Trophoblast cell (in vitro differentiated cells and primary cell): ENCODE results near the gene MIEN1.
A peak's percentile ranks its signal among the peaks of the same experiment; 100 is the strongest.

ENCODE experiments used
- DNase-seq, 2 donors: peaks; one replicate each; pipeline ENCODE4 v3.0.0-alpha.2; 2016
- H2AFZ ChIP-seq: 2 replicates; pipeline ENCODE4 v1.6.1; 2013; ENCODE audit warnings: low read length, moderate library complexity, mild to moderate bottlenecking; ENCODE audit not compliant: insufficient read depth, poor library complexity
- H2AK5ac ChIP-seq: 2 replicates; pipeline ENCODE4 v1.6.1; 2013; ENCODE audit warnings: mild to moderate bottlenecking, low read length
- H2BK120ac ChIP-seq: 2 replicates; pipeline ENCODE4 v1.6.1; 2013; ENCODE audit warnings: low read length, mild to moderate bottlenecking, moderate library complexity; ENCODE audit not compliant: insufficient read depth, poor library complexity
- H2BK12ac ChIP-seq: 2 replicates; pipeline ENCODE4 v1.6.1; 2013; ENCODE audit warnings: mild to moderate bottlenecking, low read length, moderate library complexity
- H2BK5ac ChIP-seq: 2 replicates; pipeline ENCODE4 v1.6.1; 2013; ENCODE audit warnings: low read length, low read depth, moderate library complexity, mild to moderate bottlenecking; ENCODE audit not compliant: poor library complexity
- H3K14ac ChIP-seq: 2 replicates; pipeline ENCODE4 v1.6.1; 2013; ENCODE audit warnings: mild to moderate bottlenecking, low read length
- H3K18ac ChIP-seq: 2 replicates; pipeline ENCODE4 v1.6.1; 2013; ENCODE audit warnings: mild to moderate bottlenecking, low read length
- H3K23ac ChIP-seq: 2 replicates; pipeline ENCODE4 v1.6.1; 2013; ENCODE audit warnings: low read length
- H3K27ac ChIP-seq: 2 replicates; pipeline ENCODE4 v1.5.1; 2013; ENCODE audit warnings: low read depth, mild to moderate bottlenecking, inconsistent platforms, low read length, moderate library complexity
- H3K27me3 ChIP-seq: 2 replicates; pipeline ENCODE4 v1.6.1; 2013; ENCODE audit warnings: inconsistent platforms, mild to moderate bottlenecking, low read length, moderate library complexity; ENCODE audit not compliant: insufficient read depth
- H3K36me3 ChIP-seq, 2 experiments: 1 replicate in 1 of 2; 2 replicates in 1 of 2; pipeline ENCODE4 v1.6.1; 2013; ENCODE audit warnings: low read length in 2 of 2, mild to moderate bottlenecking in 2 of 2, moderate library complexity in 1 of 2; ENCODE audit not compliant: insufficient read depth in 2 of 2, control insufficient read depth in 1 of 2
- H3K4ac ChIP-seq: 2 replicates; pipeline ENCODE4 v1.6.1; 2013; ENCODE audit warnings: low read depth, mild to moderate bottlenecking, low read length, moderate library complexity
- H3K4me1 ChIP-seq, 2 experiments: 1 replicate in 1 of 2; 2 replicates in 1 of 2; pipeline ENCODE4 v1.6.1; 2013; ENCODE audit warnings: low read length in 2 of 2, mild to moderate bottlenecking in 2 of 2, moderate library complexity in 1 of 2; ENCODE audit not compliant: insufficient read depth in 2 of 2, control insufficient read depth in 1 of 2
- H3K4me2 ChIP-seq: 2 replicates; pipeline ENCODE4 v1.6.1; 2013; ENCODE audit warnings: inconsistent platforms, mild to moderate bottlenecking, low read length, moderate library complexity
- H3K4me3 ChIP-seq: 2 replicates; pipeline ENCODE4 v1.5.1; 2013; ENCODE audit warnings: mild to moderate bottlenecking, low read depth, low read length, inconsistent platforms
- H3K79me1 ChIP-seq: one replicate; pipeline ENCODE4 v1.6.1; 2013; ENCODE audit warnings: low read length
- H3K79me2 ChIP-seq: 2 replicates; pipeline ENCODE4 v1.6.1; 2013; ENCODE audit warnings: low read length, mild to moderate bottlenecking; ENCODE audit not compliant: control insufficient read depth, insufficient read depth, poor library complexity
- H3K9ac ChIP-seq: 2 replicates; pipeline ENCODE4 v1.6.1; 2013; ENCODE audit warnings: mild to moderate bottlenecking, low read length
- H3K9me3 ChIP-seq: 2 replicates; pipeline ENCODE4 v1.6.1; 2013; ENCODE audit warnings: low read depth, mild to moderate bottlenecking, control low read depth, inconsistent platforms, low read length; ENCODE audit not compliant: insufficient read depth
- H4K12ac ChIP-seq: 2 replicates; pipeline ENCODE4 v1.6.1; 2013; ENCODE audit warnings: low read depth, mild to moderate bottlenecking, low read length, moderate library complexity
- H4K8ac ChIP-seq: 2 replicates; pipeline ENCODE4 v1.6.1; 2013; ENCODE audit warnings: low read depth, mild to moderate bottlenecking, low read length, moderate library complexity
- H4K91ac ChIP-seq: one replicate; pipeline ENCODE4 v1.6.1; 2013; ENCODE audit warnings: low read depth, mild to moderate bottlenecking, low read length, moderate library complexity
- WGBS: extraction: QIAGEN DNeasy Blood & Tissue Kit; methylation state at CpG from one replicate; pipeline ENCODE4 v1.1.7; 2013; ENCODE audit warnings: missing lambda C conversion rate; ENCODE audit not compliant: insufficient read length, insufficient coverage; ENCODE audit errors: extremely low coverage; 5-methylcytosine and 5-hydroxymethylcytosine counted together

The MIEN1 gene

GRCh38 chr17:39738983-39739884, 8.9 kb upstream of the MIEN1 start:
- H3K4me3 ChIP-seq = peak overlapping the region; percentile 38
- no peaks in the 10 kb centered on the region for H3K27me3 ChIP-seq
- peak overlapping the region; percentile 87 for H4K91ac ChIP-seq
- no peak overlapping the region for H3K23ac ChIP-seq
- peaks cover 8% of the 10 kb centered on the region for H3K79me2 ChIP-seq
- peak overlapping the region; percentile 59 for H4K12ac ChIP-seq
- peak overlapping the region; percentile 86 for H3K14ac ChIP-seq
- H2BK12ac ChIP-seq = peak overlapping the region; percentile 37
- H2BK5ac ChIP-seq = peak overlapping the region; percentile 25
- H3K4me2 ChIP-seq = peak overlapping the region; percentile 85
- peak overlapping the region; percentile 57 for H3K4ac ChIP-seq
- H3K9me3 ChIP-seq = no peaks in the 10 kb centered on the region
- peaks cover 12 to 28% of the 10 kb centered on the region in 2 experiments for H3K4me1 ChIP-seq
- peaks cover 18% of the 10 kb centered on the region for H3K79me1 ChIP-seq
- H3K18ac ChIP-seq = peak overlapping the region; percentile 76
- no CpG with 5 or more reads among the region's 32 CpGs for WGBS
- H2AFZ ChIP-seq = peak overlapping the region; percentile 77
- H4K8ac ChIP-seq = peak overlapping the region; percentile 87
- no peak overlapping the region for H3K27ac ChIP-seq
- H3K36me3 ChIP-seq = peaks cover 9 to 12% of the 10 kb centered on the region in 2 experiments
- H2AK5ac ChIP-seq = peak overlapping the region; percentile 85
- H2BK120ac ChIP-seq = peak overlapping the region; percentile 69
- H3K9ac ChIP-seq = no peak overlapping the region
- DNase-seq = peak; percentile 84 to 86

- H3K79me1 ChIP-seq = peaks cover 18% of the 10 kb centered on the region
- no peak overlapping the region for H3K4ac ChIP-seq
- H3K27me3 ChIP-seq = no peaks in the 10 kb centered on the region
- peak overlapping the region; percentile 30 for H2AFZ ChIP-seq
- no peak overlapping the region for H3K14ac ChIP-seq
- H3K27ac ChIP-seq = no peak overlapping the region
- H3K4me3 ChIP-seq = peak overlapping the region; percentile 6
- H2BK12ac ChIP-seq = no peak overlapping the region
- no peak overlapping the region for H2BK120ac ChIP-seq
- no peak overlapping the region for H4K12ac ChIP-seq
- peaks cover 8 to 11% of the 10 kb centered on the region in 2 experiments for H3K36me3 ChIP-seq
- peaks cover 8% of the 10 kb centered on the region for H3K79me2 ChIP-seq
- H3K23ac ChIP-seq = no peak overlapping the region
- peak overlapping the region; percentile 85 for H3K4me2 ChIP-seq
- no peak overlapping the region for H3K18ac ChIP-seq
- no peak overlapping the region for H3K9ac ChIP-seq
- no peak overlapping the region for H2AK5ac ChIP-seq
- peak; percentile 52 to 74 for DNase-seq
- H4K8ac ChIP-seq = peak overlapping the region; percentile 21
- no peak overlapping the region for H2BK5ac ChIP-seq
- H3K4me1 ChIP-seq = peaks cover 12 to 28% of the 10 kb centered on the region in 2 experiments
- H3K9me3 ChIP-seq = no peaks in the 10 kb centered on the region
- WGBS = no CpG with 5 or more reads among the region's 13 CpGs
- peak overlapping the region; percentile 50 for H4K91ac ChIP-seq
These were observed 8.2 kb upstream of the MIEN1 start for GRCh38 chr17:39738568-39738901.

GRCh38 chr17:39737760-39738567, 7.6 kb upstream of the MIEN1 start, which contains the start of gene GRB7:
Gene GRB7, plus strand, starts transcription at chr17:39737938. Its CDS starts 4,364 bp downstream, at chr17:39742302.
- no peak within 1 kb of the TSS for H3K9ac ChIP-seq
- peak within 1 kb of the TSS; percentile 85 for H3K4me2 ChIP-seq
- H4K91ac ChIP-seq = peak within 1 kb of the TSS; percentile 50
- H2BK12ac ChIP-seq = no peak within 1 kb of the TSS
- whole genome bisulfite sequencing = no CpG with 5 or more reads among the region's 34 CpGs
- peaks cover 3 to 7% of the 10 kb centered on the region in 2 experiments for H3K36me3 ChIP-seq
- DNase-seq = peak; percentile 66 to 74
- peak within 1 kb of the TSS; percentile 49 for H3K14ac ChIP-seq
- H3K23ac ChIP-seq = no peak within 1 kb of the TSS
- peaks cover 8% of the 10 kb centered on the region for H3K79me2 ChIP-seq
- H3K4me3 ChIP-seq = peak within 1 kb of the TSS; percentile 57
- peak within 1 kb of the TSS; percentile 15 for H2BK120ac ChIP-seq
- peaks cover 12 to 28% of the 10 kb centered on the region in 2 experiments for H3K4me1 ChIP-seq
- H3K79me1 ChIP-seq = peaks cover 18% of the 10 kb centered on the region
- peak within 1 kb of the TSS; percentile 10 for H3K18ac ChIP-seq
- peak within 1 kb of the TSS; percentile 43 for H2AFZ ChIP-seq
- H3K27ac ChIP-seq = no peak within 1 kb of the TSS
- peak within 1 kb of the TSS; percentile 46 for H4K8ac ChIP-seq
- no peak within 1 kb of the TSS for H3K4ac ChIP-seq
- H3K27me3 ChIP-seq = no peaks in the 10 kb centered on the region
- H2AK5ac ChIP-seq = no peak within 1 kb of the TSS
- H4K12ac ChIP-seq = peak within 1 kb of the TSS; percentile 7
- H2BK5ac ChIP-seq = peak within 1 kb of the TSS; percentile 25
- H3K9me3 ChIP-seq = no peaks in the 10 kb centered on the region

- H2AK5ac ChIP-seq = no peak overlapping the region
- no peak overlapping the region for H2BK12ac ChIP-seq
- H3K4me1 ChIP-seq = peaks cover 12 to 28% of the 10 kb centered on the region in 2 experiments
- no peak overlapping the region for H3K9ac ChIP-seq
- no peak overlapping the region for H4K8ac ChIP-seq
- no peak overlapping the region for H2BK5ac ChIP-seq
- peak overlapping the region; percentile 57 for H3K4me3 ChIP-seq
- no peak overlapping the region for H3K4ac ChIP-seq
- H4K12ac ChIP-seq = no peak overlapping the region
- no peak overlapping the region for H3K27ac ChIP-seq
- no peak overlapping the region for H3K23ac ChIP-seq
- no CpG with 5 or more reads among the region's 13 CpGs for WGBS
- no peak overlapping the region for H3K14ac ChIP-seq
- H2AFZ ChIP-seq = no peak overlapping the region
- H3K79me2 ChIP-seq = peaks cover 8% of the 10 kb centered on the region
- no peaks in the 10 kb centered on the region for H3K27me3 ChIP-seq
- no peak for DNase-seq
- no peaks in the 10 kb centered on the region for H3K9me3 ChIP-seq
- no peak overlapping the region for H2BK120ac ChIP-seq
- peaks cover 18% of the 10 kb centered on the region for H3K79me1 ChIP-seq
- H3K18ac ChIP-seq = no peak overlapping the region
- no peak overlapping the region for H4K91ac ChIP-seq
- peaks cover 0 to 3% of the 10 kb centered on the region in 2 experiments for H3K36me3 ChIP-seq
- peak overlapping the region; percentile 85 for H3K4me2 ChIP-seq
These were observed 7.0 kb upstream of the MIEN1 start for GRCh38 chr17:39737206-39737759.
